B cell (primary cell): ENCODE measurements around the gene BMP8A.
"Not testable (repeated sequence)": the region's sequence is repeated elsewhere in the genome, so short reads cannot be mapped to it uniquely, and the experiment has no call there.

Source experiments
- EZH2 ChIP-seq: IDR thresholded peaks from 2 replicates; pipeline ENCODE4 v1.6.1; 2012; ENCODE audit warnings: borderline replicate concordance, low read depth, mild to moderate bottlenecking, moderate library complexity, low read length; ENCODE audit not compliant: insufficient read depth, poor library complexity, severe bottlenecking
- TF ChIP-seq, protein P1 (sequence below): fragments of 200-600 bp; IDR thresholded peaks from one replicate; pipeline ENCODE4 v1.8.0; 2022; ENCODE audit warnings: antibody characterized with exemption, mild to moderate bottlenecking

GRCh38 chr1:39519376-39519775 lies 27.9 kb downstream of the BMP8A start:
- TF ChIP-seq, protein P1, sequence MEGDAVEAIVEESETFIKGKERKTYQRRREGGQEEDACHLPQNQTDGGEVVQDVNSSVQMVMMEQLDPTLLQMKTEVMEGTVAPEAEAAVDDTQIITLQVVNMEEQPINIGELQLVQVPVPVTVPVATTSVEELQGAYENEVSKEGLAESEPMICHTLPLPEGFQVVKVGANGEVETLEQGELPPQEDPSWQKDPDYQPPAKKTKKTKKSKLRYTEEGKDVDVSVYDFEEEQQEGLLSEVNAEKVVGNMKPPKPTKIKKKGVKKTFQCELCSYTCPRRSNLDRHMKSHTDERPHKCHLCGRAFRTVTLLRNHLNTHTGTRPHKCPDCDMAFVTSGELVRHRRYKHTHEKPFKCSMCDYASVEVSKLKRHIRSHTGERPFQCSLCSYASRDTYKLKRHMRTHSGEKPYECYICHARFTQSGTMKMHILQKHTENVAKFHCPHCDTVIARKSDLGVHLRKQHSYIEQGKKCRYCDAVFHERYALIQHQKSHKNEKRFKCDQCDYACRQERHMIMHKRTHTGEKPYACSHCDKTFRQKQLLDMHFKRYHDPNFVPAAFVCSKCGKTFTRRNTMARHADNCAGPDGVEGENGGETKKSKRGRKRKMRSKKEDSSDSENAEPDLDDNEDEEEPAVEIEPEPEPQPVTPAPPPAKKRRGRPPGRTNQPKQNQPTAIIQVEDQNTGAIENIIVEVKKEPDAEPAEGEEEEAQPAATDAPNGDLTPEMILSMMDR = not testable (repeated sequence)
- TF ChIP-seq EZH2 = not testable (repeated sequence)
